Keratinocyte (primary cell): ENCODE measurements around the gene TFEC. TPM values are rescaled to one million over a fixed set of nuclear protein-coding genes. Genes with fewer than 3 reads are reported as not detected.

Source experiments
- DNase-seq: peaks from one replicate; pipeline ENCODE4 v3.0.0-alpha.2; 2011; ENCODE audit warnings: low read depth, missing footprints, low spot score
- FAIRE-seq: peaks from 2 replicates; lab custom pipeline; 2011; peaks lifted over from hg19 to GRCh38; lab: Jason Lieb, UNC
- H2AFZ ChIP-seq: 2 replicates; pipeline ENCODE4 v1.6.0; 2012; ENCODE audit warnings: low read length, control low read depth, inconsistent platforms; ENCODE audit not compliant: control insufficient read depth
- H3K27ac ChIP-seq: 2 replicates; pipeline ENCODE4 v1.5.1; 2011; ENCODE audit warnings: low read length; ENCODE audit not compliant: control insufficient read depth, insufficient read depth
- H3K27me3 ChIP-seq: 3 replicates; pipeline ENCODE4 v1.6.0; 2011; ENCODE audit warnings: low read length; ENCODE audit not compliant: control insufficient read depth, insufficient read depth; ENCODE audit errors: extremely low read depth
- H3K36me3 ChIP-seq, 2 experiments: 2 replicates in 1 of 2; 3 replicates in 1 of 2; pipeline ENCODE4 v1.5.1; 2011; ENCODE audit warnings: low read length in 2 of 2, mild to moderate bottlenecking in 1 of 2; ENCODE audit not compliant: control insufficient read depth in 2 of 2, insufficient read depth in 2 of 2; ENCODE audit errors: extremely low read depth in 1 of 2
- H3K4me1 ChIP-seq: 3 replicates; pipeline ENCODE4 v1.5.1; 2011; ENCODE audit warnings: low read length; ENCODE audit not compliant: control insufficient read depth, insufficient read depth; ENCODE audit errors: extremely low read depth
- H3K4me2 ChIP-seq: 3 replicates; pipeline ENCODE4 v1.6.0; 2011; ENCODE audit warnings: low read depth, low read length; ENCODE audit not compliant: control insufficient read depth, insufficient read depth; ENCODE audit errors: extremely low read depth
- H3K4me3 ChIP-seq, 3 experiments: fragments of 200-600 bp in 1 of 3; sonication (generic) in 1 of 3; 2 replicates in 2 of 3; 3 replicates in 1 of 3; pipeline ENCODE4 v1.5.1; 2011 to 2016; ENCODE audit warnings: low read length in 3 of 3, mild to moderate bottlenecking in 3 of 3, control low read depth in 2 of 3, inconsistent platforms in 1 of 3, low read depth in 1 of 3, mixed read lengths in 1 of 3, mixed run types in 1 of 3, moderate library complexity in 1 of 3; ENCODE audit not compliant: control insufficient read depth in 2 of 3, insufficient read depth in 2 of 3; ENCODE audit errors: extremely low read depth in 1 of 3
- H3K79me2 ChIP-seq: 2 replicates; pipeline ENCODE4 v1.6.0; 2012; ENCODE audit warnings: low read length; ENCODE audit not compliant: control insufficient read depth, insufficient read depth
- H3K9ac ChIP-seq: 3 replicates; pipeline ENCODE4 v1.6.0; 2011; ENCODE audit warnings: low read length; ENCODE audit not compliant: control insufficient read depth, insufficient read depth; ENCODE audit errors: extremely low read depth
- H3K9me1 ChIP-seq: 3 replicates; pipeline ENCODE4 v1.6.0; 2011; ENCODE audit warnings: low read length; ENCODE audit not compliant: control insufficient read depth, insufficient read depth; ENCODE audit errors: extremely low read depth
- H3K9me3 ChIP-seq: 2 replicates; pipeline ENCODE4 v1.5.1; 2012; ENCODE audit warnings: low read depth, low read length; ENCODE audit not compliant: control insufficient read depth
- H4K20me1 ChIP-seq: 3 replicates; pipeline ENCODE4 v1.6.0; 2011; ENCODE audit warnings: low read length; ENCODE audit not compliant: control insufficient read depth, insufficient read depth; ENCODE audit errors: extremely low read depth
- EZH2 ChIP-seq: IDR thresholded peaks from one replicate; pipeline ENCODE4 v1.6.1; 2012; ENCODE audit warnings: inconsistent platforms, mild to moderate bottlenecking, low read length, moderate library complexity
- dilution Hi-C: fragments of 300-500 bp; cut with MboI; formaldehyde crosslinking; loops from one replicate; pipeline ENCODE4 v1.7.0; 2020; ENCODE audit warnings: low sequenced_read_pairs; ENCODE audit not compliant: extremely low pct_ligation_motif_present
- polyA plus RNA-seq, 5 experiments: library from polyadenylated mRNA; depleted of rRNA in 3 of 5; stranded (reverse) in 3 of 5; stranded (forward) in 1 of 5; unstranded in 1 of 5; fragments of >200 nt; gene quantifications; 1 replicate in 1 of 5; 2 replicates in 3 of 5; 3 replicates in 1 of 5; pipeline versions ENCODE4 v1.2.1 to v1.2.3, GENCODE V29; 2011 to 2012; ENCODE audit warnings: missing spikeins in 2 of 5, low read depth in 1 of 5, low replicate concordance in 1 of 5
- TF ChIP-seq, protein P1 (sequence below), 3 experiments: IDR thresholded peaks in 1 of 3; conservative IDR thresholded peaks in 1 of 3; optimal IDR thresholded peaks in 1 of 3; 2 replicates in 2 of 3; 3 replicates in 1 of 3; pipeline versions ENCODE3 to v1.5.1; 2011; ENCODE audit warnings: low read length in 3 of 3, mild to moderate bottlenecking in 3 of 3, moderate library complexity in 2 of 3, control low read depth in 1 of 3, inconsistent platforms in 1 of 3; ENCODE audit not compliant: insufficient read depth in 2 of 3; ENCODE audit errors: extremely low read depth in 1 of 3

TFEC gene
- polyA plus RNA-seq, 1 donor (not counting 4 experiments of a cell fraction or from before 2014, with no cell fraction given): 0.08 TPM

DNA sequence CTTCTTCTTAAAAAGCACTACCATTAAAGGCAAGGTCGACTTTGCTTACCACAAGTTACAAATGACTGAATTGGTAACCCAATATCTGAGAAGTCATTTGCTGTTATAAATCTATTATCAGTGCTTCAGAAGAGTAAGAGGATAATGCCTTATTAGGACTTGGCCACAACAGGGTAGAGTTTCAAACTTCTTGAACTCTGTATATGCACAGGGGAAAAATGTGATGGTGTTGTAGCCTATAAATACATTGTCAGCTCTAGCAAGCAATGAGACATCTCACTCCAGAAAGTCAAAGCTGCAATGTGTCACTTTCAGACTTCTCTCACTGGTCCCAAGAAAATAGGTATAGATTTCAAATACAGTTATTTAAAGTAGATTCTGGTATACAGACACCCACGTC lies 9.3 kb downstream of the TFEC start:
- no peak overlapping the region for H3K27ac ChIP-seq
- dilution Hi-C loops: no loop called here
- no peaks in the 10 kb centered on the region for H3K79me2 ChIP-seq
- FAIRE-seq: no peak
- no peaks in the 10 kb centered on the region for H3K9me1 ChIP-seq
- H2AFZ ChIP-seq: no peak overlapping the region
- H4K20me1 ChIP-seq: no peaks in the 10 kb centered on the region
- H3K4me1 ChIP-seq: no peaks in the 10 kb centered on the region
- no peaks in the 10 kb centered on the region for H3K9me3 ChIP-seq
- no peaks in the 10 kb centered on the region for H3K27me3 ChIP-seq
- DNase-seq: no peak
- no peak overlapping the region for H3K4me3 ChIP-seq
- H3K4me2 ChIP-seq: no peak overlapping the region
- H3K9ac ChIP-seq: no peak overlapping the region
- H3K36me3 ChIP-seq: no peaks in the 10 kb centered on the region
- TF ChIP-seq, protein P1, sequence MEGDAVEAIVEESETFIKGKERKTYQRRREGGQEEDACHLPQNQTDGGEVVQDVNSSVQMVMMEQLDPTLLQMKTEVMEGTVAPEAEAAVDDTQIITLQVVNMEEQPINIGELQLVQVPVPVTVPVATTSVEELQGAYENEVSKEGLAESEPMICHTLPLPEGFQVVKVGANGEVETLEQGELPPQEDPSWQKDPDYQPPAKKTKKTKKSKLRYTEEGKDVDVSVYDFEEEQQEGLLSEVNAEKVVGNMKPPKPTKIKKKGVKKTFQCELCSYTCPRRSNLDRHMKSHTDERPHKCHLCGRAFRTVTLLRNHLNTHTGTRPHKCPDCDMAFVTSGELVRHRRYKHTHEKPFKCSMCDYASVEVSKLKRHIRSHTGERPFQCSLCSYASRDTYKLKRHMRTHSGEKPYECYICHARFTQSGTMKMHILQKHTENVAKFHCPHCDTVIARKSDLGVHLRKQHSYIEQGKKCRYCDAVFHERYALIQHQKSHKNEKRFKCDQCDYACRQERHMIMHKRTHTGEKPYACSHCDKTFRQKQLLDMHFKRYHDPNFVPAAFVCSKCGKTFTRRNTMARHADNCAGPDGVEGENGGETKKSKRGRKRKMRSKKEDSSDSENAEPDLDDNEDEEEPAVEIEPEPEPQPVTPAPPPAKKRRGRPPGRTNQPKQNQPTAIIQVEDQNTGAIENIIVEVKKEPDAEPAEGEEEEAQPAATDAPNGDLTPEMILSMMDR (optimal IDR thresholded peaks at IDR 0.05 in 1 of 3, IDR thresholded peaks at IDR 0.05 in 1 of 3, conservative IDR thresholded peaks at IDR 0.05 in 1 of 3; ENCODE audit: extremely low read depth in 1 of 3, insufficient read depth in 2 of 3, low read length in 3 of 3): no peak
- no peak for TF ChIP-seq EZH2

DNA sequence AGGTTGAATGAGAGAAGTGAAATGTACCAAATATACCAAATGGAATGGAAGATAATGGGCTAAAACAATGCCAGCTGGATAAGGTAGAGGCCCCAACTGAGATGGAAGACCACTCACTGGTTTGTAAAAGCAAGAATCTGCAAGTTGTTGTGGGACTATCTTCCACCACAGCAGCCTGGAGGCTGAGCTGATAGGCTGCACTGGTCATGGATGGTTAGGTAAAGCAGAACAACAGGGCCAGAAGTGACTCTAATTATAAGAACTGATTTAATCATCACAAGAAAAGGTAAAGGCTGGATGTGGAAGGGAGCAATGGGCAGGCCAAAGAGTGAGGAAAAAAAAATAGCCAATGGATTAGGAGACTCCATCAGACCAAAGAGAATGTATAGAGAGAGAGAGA lies 11.8 kb downstream of the TFEC start:
- H3K4me1 ChIP-seq: no peaks in the 10 kb centered on the region
- FAIRE-seq: no peak
- DNase-seq: no peak

More for the DNA sequence above, 11.8 kb downstream of the TFEC start:
- Histone ChIP-seq H3K36me3 (no peaks in the 10 kb centered on the region), H3K4me2 (no peak overlapping the region), H3K27me3 (no peaks in the 10 kb centered on the region), H3K79me2 (no peaks in the 10 kb centered on the region), H3K9me3 (no peaks in the 10 kb centered on the region), H3K4me3 (no peak overlapping the region), H3K9me1 (no peaks in the 10 kb centered on the region), H2AFZ (no peak overlapping the region), H4K20me1 (no peaks in the 10 kb centered on the region), H3K9ac (no peak overlapping the region), H3K27ac (no peak overlapping the region)
- dilution Hi-C loops: no loop called here
- TF ChIP-seq, protein P1 (optimal IDR thresholded peaks at IDR 0.05 in 1 of 3, IDR thresholded peaks at IDR 0.05 in 1 of 3, conservative IDR thresholded peaks at IDR 0.05 in 1 of 3; ENCODE audit: extremely low read depth in 1 of 3, insufficient read depth in 2 of 3, low read length in 3 of 3): no peak
- no peak for TF ChIP-seq EZH2
